CD4-positive, alpha-beta T cell treated with Interleukin-1 beta for 1 hour (primary cell): Measurements from ENCODE around the gene MAOB.
"Not testable (repeated sequence)": the region's sequence is repeated elsewhere in the genome, so short reads cannot be mapped to it uniquely, and the experiment has no call there.

ENCODE experiments used
- DNase-seq, 2 donors: peaks; one replicate each; pipeline ENCODE4 v3.0.0-alpha.2; 2020 to 2022

Gene MAOB

GRCh38 chrX:43750248-43750676 is 132.0 kb downstream of the MAOB start:
- peak; percentile 45 to 58 for DNase-seq

GRCh38 chrX:43747476-43747875 is 134.8 kb downstream of the MAOB start:
- DNase-seq = no peak

GRCh38 chrX:43745938-43746721 is 136.1 kb downstream of the MAOB start:
- no peak for DNase-seq

- DNase-seq = no peak
Measured at GRCh38 chrX:43744284-43744683, 138.0 kb downstream of the MAOB start.

GRCh38 chrX:43743100-43743822 is 139.0 kb downstream of the MAOB start:
- DNase-seq = no peak

GRCh38 chrX:43741843-43742573 is 140.2 kb downstream of the MAOB start:
- DNase-seq = no peak

GRCh38 chrX:43735957-43736356 is 146.3 kb downstream of the MAOB start:
- no peak for DNase-seq

- DNase-seq = no peak
Measured at GRCh38 chrX:43735534-43735933, 146.7 kb downstream of the MAOB start.

GRCh38 chrX:43734444-43734843 is 147.8 kb downstream of the MAOB start:
- DNase-seq = no peak

- DNase-seq = no peak
Measured at GRCh38 chrX:43733699-43734098, 148.6 kb downstream of the MAOB start.

GRCh38 chrX:43731086-43731485 is 151.2 kb downstream of the MAOB start:
- DNase-seq = no peak

GRCh38 chrX:43728966-43729365 is 153.3 kb downstream of the MAOB start:
- no peak for DNase-seq

- no peak for DNase-seq
Measured at GRCh38 chrX:43728002-43728401, 154.2 kb downstream of the MAOB start.

GRCh38 chrX:43727254-43727653 is 155.0 kb downstream of the MAOB start:
- not testable (repeated sequence) for DNase-seq

- DNase-seq = not testable (repeated sequence)
Measured at GRCh38 chrX:43725227-43725626, 157.0 kb downstream of the MAOB start.

- no peak for DNase-seq
Measured at GRCh38 chrX:43720961-43721360, 161.3 kb downstream of the MAOB start.

- no peak for DNase-seq
Measured at GRCh38 chrX:43720082-43720481, 162.2 kb downstream of the MAOB start.

- no peak for DNase-seq
Measured at GRCh38 chrX:43718956-43719355, 163.3 kb downstream of the MAOB start.

GRCh38 chrX:43718546-43718945 is 163.7 kb downstream of the MAOB start:
- DNase-seq = no peak

GRCh38 chrX:43718081-43718480 is 164.2 kb downstream of the MAOB start:
- DNase-seq = no peak

- DNase-seq = no peak
Measured at GRCh38 chrX:43717161-43717560, 165.1 kb downstream of the MAOB start.

- DNase-seq = no peak
Measured at GRCh38 chrX:43716696-43717095, 165.6 kb downstream of the MAOB start.
